Adrenal gland (tissue), 12 donors: ENCODE data around the gene TAF15. TPM values are rescaled to one million over a fixed set of nuclear protein-coding genes. Genes with fewer than 3 reads are reported as not detected.

Experiments used
- DNase-seq, 7 donors: peaks; one replicate each; pipeline ENCODE4 v3.0.0-alpha.2; 2019 to 2020
- H3K27ac ChIP-seq, 5 donors: fragments of 200-600 bp; sonication (generic) in 4 of 5; 1 replicate in 3 of 5; 2 replicates in 2 of 5; pipeline versions ENCODE4 v1.5.1 to v1.8.0; 2016 to 2020; ENCODE audit warnings: mild to moderate bottlenecking in 1 of 5
- H3K27me3 ChIP-seq: fragments of 200-600 bp; 2 replicates; pipeline ENCODE4 v1.8.0; 2021
- H3K36me3 ChIP-seq, 2 donors: fragments of 200-600 bp; replicated peaks in 1 of 2; 1 replicate in 1 of 2; 2 replicates in 1 of 2; pipeline versions ENCODE4 v1.5.1 to v1.8.0; 2018 to 2022
- H3K4me1 ChIP-seq, 2 donors: fragments of 200-600 bp; replicated peaks in 1 of 2; 1 replicate in 1 of 2; 2 replicates in 1 of 2; pipeline versions ENCODE4 v1.5.1 to v1.8.0; 2018 to 2021
- H3K4me3 ChIP-seq, 4 donors: fragments of 200-600 bp; sonication (generic) in 3 of 4; one replicate each; pipeline ENCODE4 v1.5.1; 2016 to 2018
- H3K9me3 ChIP-seq, 3 donors: fragments of 200-600 bp; sonication (generic) in 1 of 3; replicated peaks in 1 of 3; 1 replicate in 2 of 3; 2 replicates in 1 of 3; pipeline versions ENCODE4 v1.5.1 to v1.8.0; 2016 to 2021
- CTCF ChIP-seq, 6 experiments: fragments of 450-650 bp in 4 of 6; fragments of 200-600 bp in 2 of 6; sonication (generic) in 1 of 6; IDR thresholded peaks; 1 replicate in 5 of 6; 2 replicates in 1 of 6; pipeline versions ENCODE4 v1.5.1 to v1.8.0; 2016 to 2021; ENCODE audit warnings: antibody characterized with exemption in 6 of 6, mild to moderate bottlenecking in 2 of 6, moderate library complexity in 1 of 6
- POLR2A ChIP-seq, 2 donors: fragments of 450-650 bp; IDR thresholded peaks; one replicate each; pipeline ENCODE4 v1.6.1; 2017; ENCODE audit warnings: antibody characterized with exemption in 2 of 2, mild to moderate bottlenecking in 2 of 2, moderate library complexity in 1 of 2
- WGBS, 4 donors: extraction: QIAGEN DNeasy Blood & Tissue Kit in 2 of 4; methylation state at CpG; one replicate each; pipeline versions ENCODE4 v1.1.5 to v1.1.7; 2013 to 2017; 5-methylcytosine and 5-hydroxymethylcytosine counted together
- intact Hi-C, 2 donors: fragments of 100-400 bp; cut with DNase I; formaldehyde crosslinking; loops; one replicate each; pipeline versions ENCODE4 v1.14.1 to v1.15.0; 2022 to 2023
- polyA plus RNA-seq, 3 donors: library from polyadenylated mRNA; stranded (reverse); fragments of 200-250 nt in 2 of 3; fragments of 350-450 nt in 1 of 3; fragmentation: Illumina TruSeq in 1 of 3; extraction: RNeasy Lipid Tissue Mini Kit (QIAGEN cat#74804) in 1 of 3; gene quantifications; one replicate each; pipeline ENCODE4 v1.2.3, GENCODE V29; 2013 to 2014
- total RNA-seq, 9 donors: library from RNA; depleted of rRNA in 4 of 9; stranded (reverse); fragments of >200 nt in 4 of 9; fragments of 120-200 nt in 1 of 9; fragmentation: NEBNext Ultra II Directional in 1 of 9; extraction: Animal tissue kit (Norgen Biotek cat#: 25700) in 1 of 9; gene quantifications; one replicate each; pipeline versions ENCODE4 v1.1.0 to v1.2.4, GENCODE V29; 2013 to 2023
- donor health status: healthy with polysubstance abuse.
- donor health status: Bipolar disorder and iron deficiency.
- donor health status: DM: yes; HTN: yes; CAD: no.
- donor health status: DM: no; HTN: no; CAD: no.
- donor health status: DM: no; HTN: no; CAD: no.
- donor health status: DM: yes; HTN: yes; CAD: no.

Gene TAF15
- total and polyA plus RNA-seq, 12 donors: 27.8 to 213 (median 145) TPM

- WGBS, 4 donors: 60 to 76% (median 68%) methylated on average over 5 of the region's 5 CpGs
- H3K27me3 ChIP-seq: no peaks in the 10 kb centered on the region
- TF ChIP-seq POLR2A (IDR thresholded peaks at IDR 0.05): no peak
- TF ChIP-seq CTCF (IDR thresholded peaks at IDR 0.05): no peak
- no peak for DNase-seq
- intact Hi-C loops: no loop called here
- no peaks in the 10 kb centered on the region for H3K4me1 ChIP-seq
- H3K9me3 ChIP-seq: no peaks in the 10 kb centered on the region
- H3K27ac ChIP-seq: peak overlapping the region in 1 of 5 donors; percentile 33
- H3K4me3 ChIP-seq: no peak overlapping the region
- H3K36me3 ChIP-seq: no peaks in the 10 kb centered on the region
Measured at GRCh38 chr17:35775039-35775438, 34.2 kb upstream of the TAF15 start.

GRCh38 chr17:35775583-35775982 is 33.7 kb upstream of the TAF15 start:
- Histone ChIP-seq H3K9me3 (no peaks in the 10 kb centered on the region), H3K36me3 (no peaks in the 10 kb centered on the region), H3K4me3 (no peak overlapping the region), H3K4me1 (no peaks in the 10 kb centered on the region), H3K27me3 (no peaks in the 10 kb centered on the region), H3K27ac (no peak overlapping the region)
- intact Hi-C loops: no loop called here
- no peak for DNase-seq
- TF ChIP-seq CTCF (IDR thresholded peaks at IDR 0.05): no peak
- TF ChIP-seq POLR2A (IDR thresholded peaks at IDR 0.05): no peak
- WGBS, 4 donors: 67 to 87% (median 76%) methylated on average over 6 of the region's 6 CpGs

GRCh38 chr17:35778641-35779196 is 30.6 kb upstream of the TAF15 start:
- 93 to 97% (median 94%) methylated on average over 16 of the region's 16 CpGs for WGBS, 4 donors
- intact Hi-C loops: no loop called here
- Histone ChIP-seq H3K27me3 (no peaks in the 10 kb centered on the region), H3K9me3 (no peaks in the 10 kb centered on the region), H3K27ac (no peak overlapping the region), H3K36me3 (no peaks in the 10 kb centered on the region), H3K4me3 (no peak overlapping the region), H3K4me1 (peaks cover 8 to 9% of the 10 kb centered on the region in 2 donors)
- TF ChIP-seq POLR2A (IDR thresholded peaks at IDR 0.05) (no peak), CTCF (IDR thresholded peaks at IDR 0.05) (no peak)
- no peak for DNase-seq

- no peak overlapping the region for H3K27ac ChIP-seq
- intact Hi-C loops: no loop called here
- H3K27me3 ChIP-seq: no peaks in the 10 kb centered on the region
- H3K9me3 ChIP-seq: no peaks in the 10 kb centered on the region
- whole genome bisulfite sequencing, 4 donors: 90 to 96% (median 91%) methylated on average over 3 of the region's 3 CpGs
- H3K4me1 ChIP-seq: peaks cover 19 to 25% of the 10 kb centered on the region in 2 donors
- TF ChIP-seq POLR2A (IDR thresholded peaks at IDR 0.05): no peak
- no peak for TF ChIP-seq CTCF (IDR thresholded peaks at IDR 0.05)
- no peaks in the 10 kb centered on the region for H3K36me3 ChIP-seq
- no peak for DNase-seq
- H3K4me3 ChIP-seq: no peak overlapping the region
Measured at GRCh38 chr17:35780950-35781349, 28.3 kb upstream of the TAF15 start.
